Esophagus squamous epithelium (tissue), 5 donors: ENCODE results near the gene DDX54. TPM values are rescaled to one million over a fixed set of nuclear protein-coding genes. Genes with fewer than 3 reads are reported as not detected.

Experiments used
- DNase-seq: peaks from one replicate; lab custom pipeline; 2025; lab: John Stamatoyannopoulos, UW
- H3K27ac ChIP-seq, 4 donors: fragments of 200-600 bp; sonication (generic); one replicate each; pipeline ENCODE4 v1.5.1; 2016 to 2019; ENCODE audit warnings: mild to moderate bottlenecking in 1 of 4
- H3K27me3 ChIP-seq, 4 donors: fragments of 200-600 bp; sonication (generic); 1 replicate in 3 of 4; 2 replicates in 1 of 4; pipeline versions ENCODE4 v1.5.1 to v1.6.0; 2017 to 2021; ENCODE audit warnings: antibody characterized with exemption in 1 of 4
- H3K36me3 ChIP-seq, 3 donors: fragments of 200-600 bp; sonication (generic); one replicate each; pipeline ENCODE4 v1.5.1; 2016 to 2019
- H3K4me1 ChIP-seq, 3 donors: fragments of 200-600 bp; sonication (generic); one replicate each; pipeline ENCODE4 v1.5.1; 2017 to 2019
- H3K4me3 ChIP-seq, 4 donors: fragments of 200-600 bp; sonication (generic); 1 replicate in 3 of 4; 2 replicates in 1 of 4; pipeline ENCODE4 v1.5.1; 2016 to 2019; ENCODE audit warnings: mild to moderate bottlenecking in 2 of 4, moderate library complexity in 1 of 4
- H3K9me3 ChIP-seq, 3 donors: fragments of 200-600 bp; sonication (generic); one replicate each; pipeline ENCODE4 v1.5.1; 2016 to 2019
- POLR2A ChIP-seq, 4 donors: fragments of 450-650 bp; IDR thresholded peaks; one replicate each; pipeline ENCODE4 v1.6.1; 2017; ENCODE audit warnings: antibody characterized with exemption in 4 of 4, mild to moderate bottlenecking in 4 of 4, moderate library complexity in 3 of 4
- WGBS, 2 donors: methylation state at CpG; one replicate each; pipeline ENCODE4 v1.1.5; 2018; 5-methylcytosine and 5-hydroxymethylcytosine counted together
- intact Hi-C: fragments of 100-400 bp; cut with DNase I; formaldehyde crosslinking; loops from one replicate; pipeline ENCODE4 v1.15.0; 2022
- total RNA-seq, 4 donors: library from RNA; depleted of rRNA; stranded (reverse); fragments of >200 nt; gene quantifications; one replicate each; pipeline ENCODE4 v1.1.0, GENCODE V29; 2016
- TF ChIP-seq, protein P1 (sequence below), 6 experiments: fragments of 450-650 bp in 4 of 6; fragments of 200-600 bp in 2 of 6; sonication (generic) in 2 of 6; IDR thresholded peaks; one replicate each; pipeline ENCODE4 v1.5.1; 2016 to 2019; ENCODE audit warnings: antibody characterized with exemption in 6 of 6, mild to moderate bottlenecking in 4 of 6, moderate library complexity in 4 of 6
- donor health status: DM: yes; HTN: yes; CAD: no.

Gene DDX54
- total RNA-seq, 4 donors from 2014 or later = 35.3 to 80.5 (median 65.2) TPM

- Histone ChIP-seq H3K27ac (no peak overlapping the region), H3K27me3 (no peaks in the 10 kb centered on the region), H3K36me3 (peaks cover 55 to 100% (median 73%) of the 10 kb centered on the region in 3 donors), H3K4me3 (no peak overlapping the region), H3K4me1 (no peaks in the 10 kb centered on the region), H3K9me3 (no peaks in the 10 kb centered on the region)
- WGBS, 2 donors = 83 to 86% methylated on average over 8 to 12 of the region's 25 CpGs
- no peak for TF ChIP-seq POLR2A (IDR thresholded peaks at IDR 0.05)
- TF ChIP-seq, protein P1, sequence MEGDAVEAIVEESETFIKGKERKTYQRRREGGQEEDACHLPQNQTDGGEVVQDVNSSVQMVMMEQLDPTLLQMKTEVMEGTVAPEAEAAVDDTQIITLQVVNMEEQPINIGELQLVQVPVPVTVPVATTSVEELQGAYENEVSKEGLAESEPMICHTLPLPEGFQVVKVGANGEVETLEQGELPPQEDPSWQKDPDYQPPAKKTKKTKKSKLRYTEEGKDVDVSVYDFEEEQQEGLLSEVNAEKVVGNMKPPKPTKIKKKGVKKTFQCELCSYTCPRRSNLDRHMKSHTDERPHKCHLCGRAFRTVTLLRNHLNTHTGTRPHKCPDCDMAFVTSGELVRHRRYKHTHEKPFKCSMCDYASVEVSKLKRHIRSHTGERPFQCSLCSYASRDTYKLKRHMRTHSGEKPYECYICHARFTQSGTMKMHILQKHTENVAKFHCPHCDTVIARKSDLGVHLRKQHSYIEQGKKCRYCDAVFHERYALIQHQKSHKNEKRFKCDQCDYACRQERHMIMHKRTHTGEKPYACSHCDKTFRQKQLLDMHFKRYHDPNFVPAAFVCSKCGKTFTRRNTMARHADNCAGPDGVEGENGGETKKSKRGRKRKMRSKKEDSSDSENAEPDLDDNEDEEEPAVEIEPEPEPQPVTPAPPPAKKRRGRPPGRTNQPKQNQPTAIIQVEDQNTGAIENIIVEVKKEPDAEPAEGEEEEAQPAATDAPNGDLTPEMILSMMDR (IDR thresholded peaks at IDR 0.05) = no peak
- intact Hi-C loops = loop anchor here (5.0 kb wide), 1 partner anchor 110 kb away; no protein-coding TSS in a partner anchor
- DNase-seq = no peak
Observed at GRCh38 chr12:113162102-113163029, 22.9 kb downstream of the DDX54 start.

- H3K9me3 ChIP-seq = no peaks in the 10 kb centered on the region
- peaks cover 55 to 97% (median 70%) of the 10 kb centered on the region in 3 donors for H3K36me3 ChIP-seq
- WGBS, 2 donors = 78 to 90% methylated on average over 5 to 16 of the region's 26 CpGs
- intact Hi-C loops = loop anchor here (5.0 kb wide), 1 partner anchor 109 kb away; no protein-coding TSS in a partner anchor
- no peak overlapping the region for H3K27ac ChIP-seq
- no peaks in the 10 kb centered on the region for H3K4me1 ChIP-seq
- H3K4me3 ChIP-seq = no peak overlapping the region
- H3K27me3 ChIP-seq = no peaks in the 10 kb centered on the region
- no peak for DNase-seq
- TF ChIP-seq, protein P1 (IDR thresholded peaks at IDR 0.05) = no peak
- no peak for TF ChIP-seq POLR2A (IDR thresholded peaks at IDR 0.05)
Observed at GRCh38 chr12:113161415-113162016, 23.8 kb downstream of the DDX54 start.

DNA sequence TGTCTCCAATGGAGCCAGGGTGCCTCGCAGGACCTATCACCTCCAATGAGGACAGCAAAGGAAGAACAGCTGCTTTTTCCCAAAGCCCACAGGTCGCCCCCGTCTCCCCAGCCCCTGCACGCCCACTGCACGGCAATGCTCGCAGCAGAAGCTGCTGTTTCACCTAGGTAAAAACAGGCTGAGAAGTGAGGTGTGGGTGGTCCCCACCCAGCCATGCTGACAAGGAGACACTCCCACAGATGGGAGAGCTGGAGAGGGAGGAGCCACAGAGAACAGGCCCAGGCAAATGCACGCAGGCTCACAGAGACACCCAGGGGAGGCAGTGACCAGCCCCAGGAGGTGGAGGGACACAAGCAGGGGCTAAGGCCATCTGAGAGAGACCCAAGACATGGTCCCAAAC lies 25.3 kb downstream of the DDX54 start:
- H3K4me1 ChIP-seq = peaks cover 0 to 9% (median under 1%) of the 10 kb centered on the region in 3 donors
- H3K27ac ChIP-seq = no peak overlapping the region
- no peak overlapping the region for H3K4me3 ChIP-seq
- peaks cover 0 to 11% (median 0%) of the 10 kb centered on the region in 4 donors for H3K27me3 ChIP-seq
- TF ChIP-seq, protein P1 (IDR thresholded peaks at IDR 0.05) = no peak
- TF ChIP-seq POLR2A (IDR thresholded peaks at IDR 0.05) = no peak
- intact Hi-C loops = loop anchor here (5.0 kb wide), 1 partner anchor 108 kb away; no protein-coding TSS in a partner anchor
- H3K9me3 ChIP-seq = no peaks in the 10 kb centered on the region
- 80 to 89% methylated on average over 1 of the region's 7 CpGs for WGBS, 2 donors
- H3K36me3 ChIP-seq = peaks cover 49 to 81% (median 57%) of the 10 kb centered on the region in 3 donors
- no peak for DNase-seq

- H3K27me3 ChIP-seq = peaks cover 0 to 24% (median 0%) of the 10 kb centered on the region in 4 donors
- no peak overlapping the region for H3K4me3 ChIP-seq
- WGBS, 2 donors = 64 to 83% methylated on average over 2 to 4 of the region's 26 CpGs
- no peak for DNase-seq
- peaks cover 37 to 68% (median 45%) of the 10 kb centered on the region in 3 donors for H3K36me3 ChIP-seq
- TF ChIP-seq, protein P1 (IDR thresholded peaks at IDR 0.05) = no peak
- no peak for TF ChIP-seq POLR2A (IDR thresholded peaks at IDR 0.05)
- intact Hi-C loops = no loop called here
- no peak overlapping the region for H3K27ac ChIP-seq
- H3K9me3 ChIP-seq = no peaks in the 10 kb centered on the region
- H3K4me1 ChIP-seq = peaks cover 0 to 23% (median 9%) of the 10 kb centered on the region in 3 donors
Observed at GRCh38 chr12:113158439-113159203, 26.7 kb downstream of the DDX54 start.
